HepG2 (cell line): ENCODE results near the gene DTX2. TPM values are rescaled to one million over a fixed set of nuclear protein-coding genes. Genes with fewer than 3 reads are reported as not detected.
A peak's percentile ranks its signal among the peaks of the same experiment; 100 is the strongest.

Experiments
- ATAC-seq: fragments of 200-7000 bp; cut with Tn5 transposase; 3 replicates; pipeline ENCODE4 v1.9.1; 2020; ENCODE audit warnings: mild to moderate bottlenecking, moderate library complexity
- BruUV-seq: library from RNA; stranded (reverse); fragments of 400-500 nt; replicated peaks from 2 replicates; lab custom pipeline; 2021; lab: Mats Ljungman, UMichigan
- CTCF ChIA-PET: fragments of 300-600 bp; formaldehyde crosslinking; extraction: SDS; loops from one replicate; lab custom pipeline; 2021; ENCODE audit warnings: low total read pairs, inconsistent platforms, low intra/inter-chr PET ratio; lab: Yijun Ruan, JAX
- POLR2A ChIA-PET: fragments of 350-600 bp; sonication (Branson Sonifier 250); formaldehyde crosslinking; loops from one replicate; lab custom pipeline; 2020; ENCODE audit warnings: antibody characterized with exemption, inconsistent platforms; lab: Yijun Ruan, JAX
- DNase-seq: peaks from one replicate; pipeline ENCODE4 v3.0.0-alpha.2; 2015; ENCODE audit warnings: low spot score
- FAIRE-seq: peaks from 3 replicates; lab custom pipeline; 2011; peaks lifted over from hg19 to GRCh38; lab: Jason Lieb, UNC
- H2AFZ ChIP-seq: one replicate; pipeline ENCODE4 v1.6.1; 2011; ENCODE audit warnings: low read length, inconsistent platforms
- H3K27ac ChIP-seq: fragments of 300-600 bp; 3 replicates; pipeline ENCODE4 v1.8.0; 2011; ENCODE audit warnings: mixed run types, mild to moderate bottlenecking, mixed read lengths, low read length, inconsistent platforms; ENCODE audit not compliant: insufficient read depth; ENCODE audit errors: extremely low read length
- H3K27me3 ChIP-seq, 2 experiments: fragments of 200-600 bp in 1 of 2; 2 replicates in 1 of 2; 3 replicates in 1 of 2; pipeline versions ENCODE4 v1.6.0 to v1.8.0; 2011; ENCODE audit warnings: low read length in 2 of 2, mild to moderate bottlenecking in 2 of 2, moderate library complexity in 2 of 2, inconsistent platforms in 1 of 2; ENCODE audit not compliant: insufficient read depth in 2 of 2, control insufficient read depth in 1 of 2
- H3K36me3 ChIP-seq, 2 experiments: fragments of 200-600 bp in 1 of 2; replicated peaks in 1 of 2; 2 replicates in 1 of 2; 3 replicates in 1 of 2; pipeline versions ENCODE4 v1.5.1 to v1.8.0; 2011; ENCODE audit warnings: low read length in 2 of 2, inconsistent platforms in 1 of 2; ENCODE audit not compliant: insufficient read depth in 2 of 2, control insufficient read depth in 1 of 2
- H3K4me1 ChIP-seq: 2 replicates; pipeline ENCODE4 v1.5.1; 2012; ENCODE audit warnings: low read length, inconsistent platforms; ENCODE audit not compliant: insufficient read depth
- H3K4me2 ChIP-seq: 2 replicates; pipeline ENCODE4 v1.6.0; 2011; ENCODE audit warnings: low read depth, low read length, inconsistent platforms
- H3K4me3 ChIP-seq, 3 experiments: fragments of 200-600 bp in 1 of 3; sonication (generic), shearing (Covaris generic) in 1 of 3; replicated peaks in 1 of 3; 2 replicates each; pipeline ENCODE4 v1.5.1; 2011 to 2016; ENCODE audit warnings: low read length in 3 of 3, inconsistent platforms in 2 of 3, low read depth in 2 of 3, mild to moderate bottlenecking in 2 of 3, control low read depth in 1 of 3, mixed read lengths in 1 of 3; ENCODE audit not compliant: insufficient read depth in 1 of 3
- H3K79me2 ChIP-seq: one replicate; pipeline ENCODE4 v1.6.1; 2011; ENCODE audit warnings: low read length, inconsistent platforms; ENCODE audit not compliant: insufficient read depth
- H3K9ac ChIP-seq: 2 replicates; pipeline ENCODE4 v1.6.0; 2011; ENCODE audit warnings: mild to moderate bottlenecking, low read depth, low read length, inconsistent platforms; ENCODE audit not compliant: insufficient read depth
- H3K9me3 ChIP-seq: 2 replicates; pipeline ENCODE4 v1.5.1; 2012; ENCODE audit warnings: mild to moderate bottlenecking, low read length
- H4K20me1 ChIP-seq: 2 replicates; pipeline ENCODE4 v1.6.0; 2011; ENCODE audit warnings: inconsistent platforms, mild to moderate bottlenecking, low read length, moderate library complexity; ENCODE audit not compliant: insufficient read depth
- CBX5 ChIP-seq: sonication (generic); formaldehyde crosslinking; IDR thresholded peaks from 2 replicates; pipeline ENCODE4 v1.4.0; 2020; ENCODE audit warnings: missing genetic modification reagents, borderline replicate concordance
- GABPA ChIP-seq, 2 experiments: IDR thresholded peaks; 2 replicates each; pipeline ENCODE4 v1.6.1; 2011 to 2016; ENCODE audit warnings: low read depth in 2 of 2, low read length in 1 of 2, missing biosample characterization in 1 of 2, missing genetic modification characterization in 1 of 2
- HCFC1 ChIP-seq: fragments of 150-350 bp; IDR thresholded peaks from 2 replicates; pipeline ENCODE4 v1.6.1; 2014; ENCODE audit warnings: low read depth, low read length
- HIVEP1 ChIP-seq: sonication (generic); formaldehyde crosslinking; IDR thresholded peaks from 2 replicates; pipeline ENCODE4 v1.4.0; 2020; ENCODE audit warnings: mild to moderate bottlenecking, missing genetic modification reagents
- MTF1 ChIP-seq: sonication (generic); formaldehyde crosslinking; IDR thresholded peaks from 2 replicates; pipeline ENCODE4 v1.5.0; 2020; ENCODE audit warnings: missing genetic modification reagents
- RFXANK ChIP-seq: IDR thresholded peaks from 2 replicates; pipeline ENCODE4 v1.6.1; 2016
- TEAD2 ChIP-seq: sonication (generic); formaldehyde crosslinking; IDR thresholded peaks from 2 replicates; pipeline ENCODE4 v1.9.0; 2021; ENCODE audit warnings: missing genetic modification reagents
- TP53 ChIP-seq: sonication (generic); formaldehyde crosslinking; conservative IDR thresholded peaks from 2 replicates; pipeline ENCODE4 v1.4.0; 2020; ENCODE audit warnings: missing genetic modification reagents
- ZBTB38 ChIP-seq: sonication (generic); formaldehyde crosslinking; IDR thresholded peaks from 2 replicates; pipeline ENCODE4 v1.5.1; 2020; ENCODE audit warnings: mild to moderate bottlenecking, missing genetic modification reagents
- WGBS: methylation state at CpG from one replicate; pipeline ENCODE4 v1.1.6; 2017; ENCODE audit warnings: low lambda C conversion rate; 5-methylcytosine and 5-hydroxymethylcytosine counted together
- in situ Hi-C: cut with HindIII; loops from 2 replicates; pipeline ENCODE4 v1.10.0; 2017; ENCODE audit warnings: low pct_unique_long_range_greater_than_20kb; ENCODE audit not compliant: extremely low pct_ligation_motif_present
- intact Hi-C: fragments of 100-400 bp; cut with micrococcal nuclease; formaldehyde crosslinking; loops from one replicate; pipeline ENCODE4 v1.10.0; 2022; ENCODE audit not compliant: unreplicated experiment
- polyA plus RNA-seq, 8 experiments: library from polyadenylated mRNA; depleted of rRNA in 3 of 8; stranded (reverse) in 7 of 8; unstranded in 1 of 8; fragments of >200 nt; fragmentation: Illumina TruSeq in 4 of 8; extraction: Trizol in 4 of 8; gene quantifications; 2 replicates each; pipeline versions ENCODE4 v1.2.1 to v1.2.3, GENCODE V29; 2011 to 2016; ENCODE audit warnings: low read depth in 4 of 8, missing spikeins in 1 of 8, mixed read lengths in 1 of 8; ENCODE audit not compliant: insufficient read depth in 1 of 8
- total RNA-seq, 5 experiments: library from RNA; depleted of rRNA; stranded (reverse); fragments of >200 nt; fragmentation: Illumina TruSeq; extraction: Trizol; gene quantifications; 2 replicates each; pipeline ENCODE4 v1.2.3, GENCODE V29; 2016; ENCODE audit warnings: low read depth in 1 of 5
- TF ChIP-seq, protein P1 (sequence below): sonication (generic); formaldehyde crosslinking; IDR thresholded peaks from 2 replicates; pipeline ENCODE4 v1.5.0; 2020; ENCODE audit warnings: mild to moderate bottlenecking, missing genetic modification reagents

DTX2 gene
- total and polyA plus RNA-seq, 2 of the 13 experiments (the other 11 are each of a cell fraction or from before 2014, with no cell fraction given), result 5.5 to 6.2 TPM

DNA sequence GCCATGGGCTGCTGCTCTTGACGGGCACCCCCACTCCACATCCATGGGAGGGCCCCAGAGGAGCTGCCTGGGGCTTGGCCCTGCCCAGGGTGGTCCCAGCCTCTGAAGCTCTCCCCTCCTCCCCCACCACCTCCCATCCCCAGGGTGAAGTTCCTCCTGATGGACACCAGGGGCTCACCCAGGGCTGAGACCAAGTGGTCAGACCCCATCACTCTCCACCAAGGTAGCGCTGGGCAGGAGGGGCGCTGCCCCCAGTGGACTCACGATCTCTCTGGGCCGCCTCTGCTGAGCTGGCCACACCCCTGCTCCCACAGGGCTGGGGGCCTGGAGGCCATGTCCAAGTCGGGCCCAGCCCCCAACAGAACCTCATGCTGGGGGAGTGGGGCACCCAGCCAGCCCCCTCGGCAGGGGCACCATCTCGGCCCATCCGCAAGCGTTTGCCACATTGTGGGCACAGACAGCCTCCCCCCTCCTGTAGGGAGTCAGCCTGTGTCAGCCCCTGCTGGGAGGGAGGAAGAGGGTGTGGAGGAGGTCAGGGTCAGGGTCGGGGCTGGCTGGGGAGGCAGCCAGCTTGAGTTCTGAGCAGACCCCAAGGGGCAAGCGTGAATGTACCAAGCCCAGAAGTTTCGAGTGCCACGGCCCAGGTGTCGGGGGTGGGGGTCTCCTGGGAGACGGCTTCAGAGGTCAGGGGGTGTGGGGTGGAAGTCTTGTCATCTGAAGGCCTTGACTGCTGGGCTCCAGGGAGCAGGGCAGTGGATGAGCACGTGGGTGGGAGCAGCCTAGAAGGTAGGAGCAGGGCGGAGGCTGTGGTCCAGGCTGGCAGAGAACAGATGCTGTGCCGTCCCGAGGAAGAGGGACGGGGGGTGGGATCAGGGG lies 51.7 kb downstream of the DTX2 start (continued):
- TF ChIP-seq CBX5 (CRISPR knock-in tag) (0 out of 2 replicates have a peak, but pooled peaks have one; percentile 30), ZBTB38 (CRISPR knock-in tag) (no peak), GABPA (IDR thresholded peaks at IDR 0.05; ENCODE audit: low read depth, low read length) (no peak), GABPA (CRISPR knock-in tag; IDR thresholded peaks at IDR 0.05; ENCODE audit: low read depth) (no peak), TEAD2 (no peak), MTF1 (no peak), RFXANK (CRISPR knock-in tag) (no peak), TP53 (CRISPR knock-in tag) (no peak), HCFC1 (no peak)

DNA sequence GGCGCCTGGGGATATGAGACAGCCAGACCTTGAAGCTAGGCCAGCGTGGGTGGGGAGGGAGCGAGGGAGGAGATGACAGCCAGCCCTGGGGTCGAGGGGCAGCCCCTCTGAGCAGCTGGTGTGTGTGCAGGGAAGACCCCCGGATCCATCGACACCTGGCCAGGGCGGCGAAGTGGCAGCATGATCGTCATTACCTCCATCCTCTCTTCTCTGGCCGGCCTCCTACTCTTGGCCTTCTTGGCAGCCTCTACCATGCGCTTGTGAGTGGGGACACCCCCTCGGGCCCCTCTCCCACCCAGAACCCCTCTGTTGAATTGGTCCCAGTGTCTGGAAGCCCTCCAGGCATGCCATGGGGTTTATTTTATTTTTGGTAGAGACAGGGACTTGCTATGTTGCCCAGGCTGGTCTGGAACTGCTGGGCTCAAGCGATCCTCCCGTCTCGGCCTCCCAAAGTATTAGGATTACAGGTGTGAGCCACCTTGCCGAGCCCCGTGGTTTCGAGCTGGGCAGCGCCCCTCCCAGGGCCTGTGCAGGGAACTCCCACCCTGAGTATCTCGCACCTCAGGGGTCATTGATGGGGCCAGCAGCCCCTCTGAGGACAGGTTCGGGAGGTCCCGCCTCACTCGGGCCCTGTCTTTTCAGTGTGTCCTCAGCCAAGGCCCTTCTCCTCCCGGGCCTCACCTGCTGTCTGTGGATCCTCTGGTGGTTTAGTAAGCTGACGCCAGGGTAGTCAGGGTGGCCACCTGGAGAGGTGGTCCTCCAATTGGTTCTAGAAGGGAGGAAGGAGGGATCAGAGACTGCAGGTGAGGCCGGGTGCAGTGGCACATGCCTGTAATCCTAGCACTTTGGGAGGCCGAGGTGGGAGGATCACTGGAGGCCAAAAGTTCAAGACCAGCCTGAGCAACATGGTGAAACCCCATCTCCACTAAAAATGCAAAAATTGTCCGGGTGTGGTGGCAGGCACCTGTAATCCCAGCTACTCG lies 52.6 kb downstream of the DTX2 start:
- ChIA-PET CTCF (no interaction called here), POLR2A (no interaction called here)
- no peak for ATAC-seq
- intact Hi-C loops, result no loop called here
- no TSS peak for BruUV-seq
- no peaks in the 10 kb centered on the region for H3K36me3 ChIP-seq
- H3K4me1 ChIP-seq, result peaks cover 51% of the 10 kb centered on the region
- no peak overlapping the region for H3K4me3 ChIP-seq
- H3K79me2 ChIP-seq, result no peaks in the 10 kb centered on the region
- no peak overlapping the region for H3K27ac ChIP-seq
- TF ChIP-seq HIVEP1 (CRISPR knock-in tag), result no peak
- TF ChIP-seq, protein P1, sequence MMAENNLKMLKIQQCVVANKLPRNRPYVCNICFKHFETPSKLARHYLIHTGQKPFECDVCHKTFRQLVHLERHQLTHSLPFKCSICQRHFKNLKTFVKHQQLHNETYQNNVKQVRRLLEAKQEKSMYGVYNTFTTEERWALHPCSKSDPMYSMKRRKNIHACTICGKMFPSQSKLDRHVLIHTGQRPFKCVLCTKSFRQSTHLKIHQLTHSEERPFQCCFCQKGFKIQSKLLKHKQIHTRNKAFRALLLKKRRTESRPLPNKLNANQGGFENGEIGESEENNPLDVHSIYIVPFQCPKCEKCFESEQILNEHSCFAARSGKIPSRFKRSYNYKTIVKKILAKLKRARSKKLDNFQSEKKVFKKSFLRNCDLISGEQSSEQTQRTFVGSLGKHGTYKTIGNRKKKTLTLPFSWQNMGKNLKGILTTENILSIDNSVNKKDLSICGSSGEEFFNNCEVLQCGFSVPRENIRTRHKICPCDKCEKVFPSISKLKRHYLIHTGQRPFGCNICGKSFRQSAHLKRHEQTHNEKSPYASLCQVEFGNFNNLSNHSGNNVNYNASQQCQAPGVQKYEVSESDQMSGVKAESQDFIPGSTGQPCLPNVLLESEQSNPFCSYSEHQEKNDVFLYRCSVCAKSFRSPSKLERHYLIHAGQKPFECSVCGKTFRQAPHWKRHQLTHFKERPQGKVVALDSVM (CRISPR knock-in tag), result peak; percentile 44; the same call in 1 of the 2 replicates
- no peaks in the 10 kb centered on the region for H4K20me1 ChIP-seq
- no peaks in the 10 kb centered on the region for H3K9me3 ChIP-seq
- in situ Hi-C loops, result no loop called here
- no peak overlapping the region for H3K9ac ChIP-seq
- 61% methylated on average over 19 of the region's 29 CpGs for WGBS
- DNase-seq, result no peak
- peaks cover 2 to 5% of the 10 kb centered on the region in 2 experiments; a peak in 1 of 5 replicates for H3K27me3 ChIP-seq
- no peak overlapping the region for H3K4me2 ChIP-seq
- no peak for FAIRE-seq
- H2AFZ ChIP-seq, result no peak overlapping the region
